Measurements from ENCODE around the gene TTC13. TPM values are rescaled to one million over a fixed set of nuclear protein-coding genes. Genes with fewer than 3 reads are reported as not detected.

TTC13 gene
- total RNA-seq, 4 donors from 2014 or later, result 20.4 to 30.1 (median 25.6) TPM

GRCh38 chr1:230982696-230983095, 4.0 kb upstream of the TTC13 start:
- H3K9me3 ChIP-seq, result no peaks in the 10 kb centered on the region
- H3K27me3 ChIP-seq, result no peaks in the 10 kb centered on the region
- TF ChIP-seq EP300 (IDR thresholded peaks at IDR 0.05), result no peak
- no peak for TF ChIP-seq POLR2A (IDR thresholded peaks at IDR 0.05)
- TF ChIP-seq CTCF (IDR thresholded peaks at IDR 0.05), result no peak
- 66 to 82% methylated on average over 4 of the region's 4 CpGs for WGBS, 2 donors
- peaks cover 0 to 24% (median 10%) of the 10 kb centered on the region in 4 donors for H3K4me1 ChIP-seq
- H3K27ac ChIP-seq, result no peak overlapping the region
- H3K4me3 ChIP-seq, result no peak overlapping the region
- no peak for DNase-seq (ENCODE audit: low spot score in 2 of 2)
- peaks cover 0 to 11% (median 0%) of the 10 kb centered on the region in 3 donors for H3K36me3 ChIP-seq

- Histone ChIP-seq H3K36me3 (peaks cover 0 to 8% (median 0%) of the 10 kb centered on the region in 3 donors), H3K27me3 (no peaks in the 10 kb centered on the region), H3K4me3 (peak overlapping the region in 3 of 4 donors; percentile 77 to 96 (median 86)), H3K4me1 (peaks cover 0 to 32% (median 15%) of the 10 kb centered on the region in 4 donors), H3K9me3 (no peaks in the 10 kb centered on the region), H3K27ac (no peak overlapping the region)
- WGBS, 2 donors, result 78 to 82% methylated on average over 4 of the region's 4 CpGs
- no peak for TF ChIP-seq EP300 (IDR thresholded peaks at IDR 0.05)
- TF ChIP-seq CTCF (IDR thresholded peaks at IDR 0.05), result no peak
- no peak for TF ChIP-seq POLR2A (IDR thresholded peaks at IDR 0.05)
- no peak for DNase-seq (ENCODE audit: low spot score in 2 of 2)
Measured at GRCh38 chr1:230979952-230980351, 1.3 kb upstream of the TTC13 start.

- Histone ChIP-seq H3K27ac (peak overlapping the region in 3 of 4 donors; percentile 64 to 79 (median 66)), H3K27me3 (no peaks in the 10 kb centered on the region), H3K4me3 (peak overlapping the region; percentile 64 to 96 (median 82)), H3K4me1 (peaks cover 0 to 32% (median 15%) of the 10 kb centered on the region in 4 donors), H3K36me3 (peaks cover 0 to 8% (median 0%) of the 10 kb centered on the region in 3 donors), H3K9me3 (no peaks in the 10 kb centered on the region)
- no peak for TF ChIP-seq CTCF (IDR thresholded peaks at IDR 0.05)
- no peak for TF ChIP-seq EP300 (IDR thresholded peaks at IDR 0.05)
- TF ChIP-seq POLR2A (IDR thresholded peaks at IDR 0.05), result no peak
- DNase-seq (ENCODE audit: low spot score in 2 of 2), result no peak
- 6 to 11% methylated on average over 12 of the region's 12 CpGs for WGBS, 2 donors
Measured at GRCh38 chr1:230979389-230979716, 692 bp upstream of the TTC13 start.

- Histone ChIP-seq H3K27ac (peak overlapping the region in 2 of 4 donors; percentile 62 to 79), H3K4me3 (peak overlapping the region; percentile 64 to 96 (median 82)), H3K27me3 (no peaks in the 10 kb centered on the region), H3K36me3 (peaks cover 0 to 8% (median 0%) of the 10 kb centered on the region in 3 donors), H3K9me3 (no peaks in the 10 kb centered on the region), H3K4me1 (peaks cover 0 to 32% (median 15%) of the 10 kb centered on the region in 4 donors)
- no peak for DNase-seq (ENCODE audit: low spot score in 2 of 2)
- TF ChIP-seq POLR2A (IDR thresholded peaks at IDR 0.05) (no peak), CTCF (IDR thresholded peaks at IDR 0.05) (no peak), EP300 (IDR thresholded peaks at IDR 0.05) (no peak)
- WGBS, 2 donors, result 2 to 4% methylated on average over 13 to 35 of the region's 52 CpGs
Measured at GRCh38 chr1:230977761-230978490, 735 bp downstream of the TTC13 start.

Measured in tibial nerve (tissue), 4 donors.